H9 (cell line): ENCODE data around the gene ZPR1. TPM values are rescaled to one million over a fixed set of nuclear protein-coding genes. Genes with fewer than 3 reads are reported as not detected.

Experiments
- DNase-seq: peaks from one replicate; pipeline ENCODE4 v3.0.0-alpha.2; 2017
- H2AFZ ChIP-seq: one replicate; pipeline ENCODE4 v1.6.1; 2013; ENCODE audit warnings: mild to moderate bottlenecking, low read length, control low read depth, moderate library complexity
- H2AK5ac ChIP-seq: 2 replicates; pipeline ENCODE4 v1.6.1; 2013; ENCODE audit warnings: low read length, control low read depth, mixed read lengths; ENCODE audit not compliant: insufficient read length
- H2BK120ac ChIP-seq: one replicate; pipeline ENCODE4 v1.6.1; 2013; ENCODE audit warnings: low read depth, mild to moderate bottlenecking, low read length, control low read depth, inconsistent platforms; ENCODE audit not compliant: poor library complexity, severe bottlenecking
- H2BK12ac ChIP-seq: 2 replicates; pipeline ENCODE4 v1.6.1; 2013; ENCODE audit warnings: low read length, control low read depth, mixed read lengths, low read depth; ENCODE audit not compliant: insufficient read length
- H2BK15ac ChIP-seq: 2 replicates; pipeline ENCODE4 v1.6.1; 2013; ENCODE audit warnings: low read depth, low read length, control low read depth
- H2BK20ac ChIP-seq: one replicate; pipeline ENCODE4 v1.6.1; 2013; ENCODE audit warnings: low read depth, mild to moderate bottlenecking, low read length, control low read depth, inconsistent platforms; ENCODE audit not compliant: poor library complexity, severe bottlenecking
- H2BK5ac ChIP-seq: 2 replicates; pipeline ENCODE4 v1.6.1; 2013; ENCODE audit warnings: low read length, control low read depth, mixed read lengths; ENCODE audit not compliant: insufficient read length
- H3K14ac ChIP-seq: 2 replicates; pipeline ENCODE4 v1.6.1; 2013; ENCODE audit warnings: low read length, control low read depth; ENCODE audit not compliant: insufficient read depth
- H3K18ac ChIP-seq: 2 replicates; pipeline ENCODE4 v1.6.1; 2013; ENCODE audit warnings: low read depth, mild to moderate bottlenecking, mixed read lengths, low read length, control low read depth; ENCODE audit not compliant: insufficient read length
- H3K23ac ChIP-seq: 2 replicates; pipeline ENCODE4 v1.6.1; 2013; ENCODE audit warnings: low read length, control low read depth, mixed read lengths, low read depth; ENCODE audit not compliant: insufficient read length
- H3K23me2 ChIP-seq: 2 replicates; pipeline ENCODE4 v1.6.1; 2013; ENCODE audit warnings: low read depth, mild to moderate bottlenecking, mixed read lengths, low read length, control low read depth; ENCODE audit not compliant: insufficient read length, poor library complexity, severe bottlenecking
- H3K27ac ChIP-seq: 2 replicates; pipeline ENCODE4 v1.5.1; 2013; ENCODE audit warnings: low read length, control low read depth, mixed read lengths, low read depth; ENCODE audit not compliant: insufficient read length
- H3K27me3 ChIP-seq: 2 replicates; pipeline ENCODE4 v1.6.1; 2013; ENCODE audit warnings: low read length, control low read depth, inconsistent platforms; ENCODE audit not compliant: insufficient read depth
- H3K4ac ChIP-seq: 2 replicates; pipeline ENCODE4 v1.6.1; 2013; ENCODE audit warnings: low read depth, mild to moderate bottlenecking, control low read depth, inconsistent platforms, low read length, moderate library complexity
- H3K4me1 ChIP-seq: 2 replicates; pipeline ENCODE4 v1.6.1; 2013; ENCODE audit warnings: low read length, control low read depth, inconsistent platforms; ENCODE audit not compliant: insufficient read depth
- H3K4me2 ChIP-seq: 2 replicates; pipeline ENCODE4 v1.6.1; 2013; ENCODE audit warnings: low read length, control low read depth, mixed read lengths; ENCODE audit not compliant: insufficient read length, insufficient read depth
- H3K56ac ChIP-seq: 2 replicates; pipeline ENCODE4 v1.6.1; 2013; ENCODE audit warnings: low read depth, mild to moderate bottlenecking, mixed read lengths, low read length, control low read depth; ENCODE audit not compliant: insufficient read length
- H3K79me1 ChIP-seq: 2 replicates; pipeline ENCODE4 v1.6.1; 2013; ENCODE audit warnings: low read depth, mild to moderate bottlenecking, moderate library complexity, low read length, control low read depth, inconsistent platforms; ENCODE audit not compliant: insufficient read depth, poor library complexity, severe bottlenecking
- H3K79me2 ChIP-seq: 2 replicates; pipeline ENCODE4 v1.6.1; 2013; ENCODE audit warnings: low read length, control low read depth, inconsistent platforms; ENCODE audit not compliant: insufficient read depth
- H3K9ac ChIP-seq: 2 replicates; pipeline ENCODE4 v1.6.1; 2013; ENCODE audit warnings: low read length, control low read depth, mixed read lengths; ENCODE audit not compliant: insufficient read length; ENCODE audit errors: extremely low read depth
- H3K9me3 ChIP-seq: one replicate; pipeline ENCODE4 v1.6.1; 2013; ENCODE audit warnings: low read depth, low read length, inconsistent platforms; ENCODE audit not compliant: control insufficient read depth
- H3T11ph ChIP-seq: one replicate; pipeline ENCODE4 v1.6.1; 2013; ENCODE audit warnings: mild to moderate bottlenecking, low read length, control low read depth, inconsistent platforms
- H4K20me1 ChIP-seq: one replicate; pipeline ENCODE4 v1.6.1; 2013; ENCODE audit not compliant: control insufficient read depth, insufficient read length, insufficient read depth
- H4K5ac ChIP-seq: 2 replicates; pipeline ENCODE4 v1.6.1; 2013; ENCODE audit warnings: low read depth, mild to moderate bottlenecking, mixed read lengths, low read length, control low read depth; ENCODE audit not compliant: insufficient read length
- H4K8ac ChIP-seq: replicated peaks from 2 replicates; pipeline ENCODE4 v1.6.1; 2013; ENCODE audit warnings: low read length, control low read depth, mixed read lengths, low read depth; ENCODE audit not compliant: insufficient read length
- H4K91ac ChIP-seq: 2 replicates; pipeline ENCODE4 v1.6.1; 2013; ENCODE audit warnings: low read depth, mild to moderate bottlenecking, moderate library complexity, mixed read lengths, low read length, control low read depth; ENCODE audit not compliant: insufficient read length
- H3K27ac Mint-ChIP-seq, 3 experiments: 2 replicates in 2 of 3; 3 replicates in 1 of 3; pipeline ENCODE4 v1.8.0; 2020 to 2021; ENCODE audit warnings: mixed read lengths in 3 of 3, mild to moderate bottlenecking in 1 of 3, moderate library complexity in 1 of 3
- H3K27me3 Mint-ChIP-seq: 2 replicates; pipeline ENCODE4 v1.8.0; 2021; ENCODE audit warnings: low read depth, mild to moderate bottlenecking, moderate library complexity, mixed read lengths
- H3K36me3 Mint-ChIP-seq, 3 experiments: 2 replicates in 2 of 3; 3 replicates in 1 of 3; pipeline ENCODE4 v1.8.0; 2020 to 2021; ENCODE audit warnings: low read depth in 3 of 3, mixed read lengths in 3 of 3; ENCODE audit not compliant: insufficient read depth in 1 of 3
- H3K4me1 Mint-ChIP-seq, 2 experiments: 2 replicates each; pipeline ENCODE4 v1.8.0; 2020; ENCODE audit warnings: mixed read lengths in 2 of 2
- H3K4me3 Mint-ChIP-seq, 2 experiments: 2 replicates in 1 of 2; 3 replicates in 1 of 2; pipeline ENCODE4 v1.8.0; 2020 to 2021; ENCODE audit warnings: mild to moderate bottlenecking in 2 of 2, mixed read lengths in 2 of 2, moderate library complexity in 1 of 2
- H3K9me3 Mint-ChIP-seq, 2 experiments: 2 replicates in 1 of 2; 3 replicates in 1 of 2; pipeline ENCODE4 v1.8.0; 2020; ENCODE audit warnings: mild to moderate bottlenecking in 2 of 2, mixed read lengths in 2 of 2, moderate library complexity in 1 of 2
- CTCF ChIP-seq: fragments of 200-600 bp; sonication (generic); conservative IDR thresholded peaks from 3 replicates; pipeline ENCODE4 v1.8.0; 2021; ENCODE audit warnings: antibody characterized with exemption, mild to moderate bottlenecking
- WGBS: extraction: QIAGEN DNeasy Blood & Tissue Kit; methylation state at CpG from one replicate; pipeline ENCODE4 v1.1.7; 2013; ENCODE audit warnings: missing lambda C conversion rate, low lambda C conversion rate, mixed read lengths; ENCODE audit not compliant: insufficient read length; ENCODE audit errors: extremely low coverage; 5-methylcytosine and 5-hydroxymethylcytosine counted together
- total RNA-seq: library from RNA; stranded (reverse); gene quantifications from 2 replicates; pipeline ENCODE4 v1.2.1, GENCODE V29; 2021

Gene ZPR1
- total RNA-seq, 1 experiment from 2014 or later, result 82.0 TPM

GRCh38 chr11:116773203-116774097, 14.4 kb downstream of the ZPR1 start:
- Mint-ChIP-seq H3K27me3 (no peaks in the 10 kb centered on the region), H3K4me1 (peaks cover 21 to 22% of the 10 kb centered on the region in 2 experiments), H3K27ac (peak overlapping the region; percentile 69 to 99 (median 91)), H3K9me3 (no peaks in the 10 kb centered on the region), H3K36me3 (peaks cover 9 to 49% (median 34%) of the 10 kb centered on the region in 3 experiments; a peak in 6 of 7 replicates), H3K4me3 (peak overlapping the region; percentile 95 to 97)
- DNase-seq, result no peak
- Histone ChIP-seq H2AFZ (peak overlapping the region; percentile 67), H3K56ac (peak overlapping the region; percentile 93), H4K91ac (no peak overlapping the region), H3K4me2 (peak overlapping the region; percentile 100), H3K4ac (no peak overlapping the region; the same call in 1 of the 2 replicates), H2BK20ac (no peak overlapping the region), H3K18ac (peak overlapping the region; percentile 91), H3K79me2 (peaks cover 11% of the 10 kb centered on the region; the same call in 1 of the 2 replicates), H4K20me1 (no peaks in the 10 kb centered on the region), H3K27ac (peak overlapping the region; percentile 71), H2BK12ac (no peak overlapping the region), H2AK5ac (no peak overlapping the region), H2BK15ac (no peak overlapping the region), H2BK120ac (no peak overlapping the region), H4K5ac (peak overlapping the region; percentile 36), H3K4me1 (peaks cover 4% of the 10 kb centered on the region; the same call in 1 of the 2 replicates), H3K9me3 (no peaks in the 10 kb centered on the region), H3T11ph (no peak overlapping the region), H3K79me1 (peaks cover 7% of the 10 kb centered on the region), H3K27me3 (no peaks in the 10 kb centered on the region), H4K8ac (no peak overlapping the region), H3K23me2 (peaks cover 12% of the 10 kb centered on the region), H3K23ac (no peak overlapping the region), H2BK5ac (no peak overlapping the region), H3K14ac (peak overlapping the region; percentile 88; the same call in 1 of the 2 replicates), H3K9ac (peak overlapping the region; percentile 84)
- TF ChIP-seq CTCF, result no peak
- no CpG with 5 or more reads among the region's 25 CpGs for WGBS
